Calu3 (cell line): ENCODE data around the gene TMEM266. TPM values are rescaled to one million over a fixed set of nuclear protein-coding genes. Genes with fewer than 3 reads are reported as not detected.

ENCODE experiments used
- BruUV-seq: library from RNA; stranded (reverse); fragments of 400-500 nt; replicated peaks from 2 replicates; lab custom pipeline; 2021; lab: Mats Ljungman, UMichigan
- CTCF ChIA-PET: fragments of 300-600 bp; sonication (Branson Sonifier 250); formaldehyde crosslinking; loops from one replicate; lab custom pipeline; 2022; ENCODE audit warnings: antibody characterized with exemption; lab: Charles Lee
- DNase-seq: peaks from one replicate; pipeline ENCODE4 v3.0.0; 2022
- H3K27ac Mint-ChIP-seq: one replicate; pipeline ENCODE4 v1.8.0; 2022; ENCODE audit warnings: mixed read lengths; ENCODE audit not compliant: unreplicated experiment
- H3K27me3 Mint-ChIP-seq: one replicate; pipeline ENCODE4 v1.8.0; 2022; ENCODE audit warnings: mixed read lengths; ENCODE audit not compliant: unreplicated experiment
- H3K36me3 Mint-ChIP-seq: one replicate; pipeline ENCODE4 v1.8.0; 2022; ENCODE audit warnings: mild to moderate bottlenecking, moderate library complexity, mixed read lengths; ENCODE audit not compliant: insufficient read depth, unreplicated experiment
- H3K4me1 Mint-ChIP-seq: one replicate; pipeline ENCODE4 v1.8.0; 2022; ENCODE audit warnings: mild to moderate bottlenecking, low read depth, mixed read lengths; ENCODE audit not compliant: unreplicated experiment
- H3K4me3 Mint-ChIP-seq: one replicate; pipeline ENCODE4 v1.8.0; 2022; ENCODE audit warnings: mild to moderate bottlenecking, low read depth, moderate library complexity, mixed read lengths; ENCODE audit not compliant: unreplicated experiment
- H3K9me3 Mint-ChIP-seq: one replicate; pipeline ENCODE4 v1.8.0; 2022; ENCODE audit warnings: low read depth, mixed read lengths; ENCODE audit not compliant: unreplicated experiment
- intact Hi-C: fragments of 100-400 bp; cut with micrococcal nuclease; formaldehyde crosslinking; loops from one replicate; pipeline ENCODE4 v1.10.0; 2022; ENCODE audit not compliant: unreplicated experiment
- total RNA-seq: library from RNA; stranded (reverse); gene quantifications from 2 replicates; pipeline ENCODE4 v1.2.3, GENCODE V29; 2022
- TF ChIP-seq, protein P1 (sequence below): fragments of 200-600 bp; IDR thresholded peaks from one replicate; pipeline ENCODE4 v1.8.0; 2022; ENCODE audit warnings: antibody characterized with exemption; ENCODE audit not compliant: unreplicated experiment

TMEM266 gene
- total RNA-seq, 1 experiment from 2014 or later: not detected

DNA sequence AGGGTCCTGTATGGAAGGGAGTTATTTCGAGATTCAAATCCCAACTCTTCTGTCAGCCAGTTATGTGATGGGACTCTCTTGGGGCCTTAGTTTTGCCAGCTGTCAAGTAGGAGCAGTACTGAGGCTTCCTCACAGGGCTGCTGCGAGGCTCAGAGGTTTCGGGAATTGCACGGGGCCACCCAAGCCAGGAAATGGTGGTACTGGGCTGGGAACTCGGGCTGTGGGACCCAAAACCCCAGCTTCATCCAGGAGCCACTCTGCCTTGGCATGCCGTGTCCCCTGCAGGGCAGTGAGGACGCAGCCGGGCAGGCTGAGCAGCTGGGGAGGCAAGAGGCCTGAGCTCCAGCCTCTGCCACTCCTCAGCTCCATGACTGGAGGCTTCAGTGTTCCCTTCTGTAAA, 132.9 kb downstream of the TMEM266 start:
- Mint-ChIP-seq H3K4me3 (no peak overlapping the region), H3K36me3 (peaks cover 20% of the 10 kb centered on the region), H3K27me3 (peaks cover 23% of the 10 kb centered on the region), H3K4me1 (peaks cover 36% of the 10 kb centered on the region), H3K9me3 (no peaks in the 10 kb centered on the region), H3K27ac (no peak overlapping the region)
- TF ChIP-seq, protein P1, sequence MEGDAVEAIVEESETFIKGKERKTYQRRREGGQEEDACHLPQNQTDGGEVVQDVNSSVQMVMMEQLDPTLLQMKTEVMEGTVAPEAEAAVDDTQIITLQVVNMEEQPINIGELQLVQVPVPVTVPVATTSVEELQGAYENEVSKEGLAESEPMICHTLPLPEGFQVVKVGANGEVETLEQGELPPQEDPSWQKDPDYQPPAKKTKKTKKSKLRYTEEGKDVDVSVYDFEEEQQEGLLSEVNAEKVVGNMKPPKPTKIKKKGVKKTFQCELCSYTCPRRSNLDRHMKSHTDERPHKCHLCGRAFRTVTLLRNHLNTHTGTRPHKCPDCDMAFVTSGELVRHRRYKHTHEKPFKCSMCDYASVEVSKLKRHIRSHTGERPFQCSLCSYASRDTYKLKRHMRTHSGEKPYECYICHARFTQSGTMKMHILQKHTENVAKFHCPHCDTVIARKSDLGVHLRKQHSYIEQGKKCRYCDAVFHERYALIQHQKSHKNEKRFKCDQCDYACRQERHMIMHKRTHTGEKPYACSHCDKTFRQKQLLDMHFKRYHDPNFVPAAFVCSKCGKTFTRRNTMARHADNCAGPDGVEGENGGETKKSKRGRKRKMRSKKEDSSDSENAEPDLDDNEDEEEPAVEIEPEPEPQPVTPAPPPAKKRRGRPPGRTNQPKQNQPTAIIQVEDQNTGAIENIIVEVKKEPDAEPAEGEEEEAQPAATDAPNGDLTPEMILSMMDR: no peak
- no TSS peak for BruUV-seq
- CTCF ChIA-PET: no interaction called here
- DNase-seq: no peak
- intact Hi-C loops: loop anchor here (10.0 kb wide), 1 partner anchor 652 kb away; no protein-coding TSS in a partner anchor

DNA sequence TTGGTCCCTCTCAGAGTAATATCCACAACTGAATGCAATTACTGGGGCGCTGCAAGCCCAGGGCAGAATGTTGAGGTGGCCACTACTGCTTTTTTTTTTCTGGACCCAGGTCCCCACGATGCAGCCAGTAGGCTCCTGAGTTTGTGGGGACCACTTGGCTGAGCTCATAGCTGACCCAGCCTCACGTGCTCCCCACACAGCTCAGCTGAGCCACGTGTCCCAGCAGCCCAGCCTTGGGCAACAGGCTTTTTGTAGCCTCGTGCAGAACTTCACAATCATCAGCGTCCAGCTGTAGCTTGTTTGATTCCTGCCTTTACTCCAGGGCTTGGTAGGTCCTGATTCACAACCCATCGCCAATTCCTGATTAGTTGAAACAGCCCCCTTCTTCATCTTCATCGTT, 134.1 kb downstream of the TMEM266 start:
- CTCF ChIA-PET: interaction anchor here (0.5 kb wide), 1 partner anchor 86 kb away, joined by 5 read pairs; no protein-coding TSS in a partner anchor
- Mint-ChIP-seq H3K9me3 (no peaks in the 10 kb centered on the region), H3K4me1 (peaks cover 49% of the 10 kb centered on the region), H3K4me3 (no peak overlapping the region), H3K36me3 (peaks cover 20% of the 10 kb centered on the region), H3K27ac (no peak overlapping the region), H3K27me3 (peaks cover 17% of the 10 kb centered on the region)
- no peak for DNase-seq
- intact Hi-C loops: loop anchor here (10.0 kb wide), 1 partner anchor 651 kb away; no protein-coding TSS in a partner anchor
- TF ChIP-seq, protein P1: no peak
- no TSS peak for BruUV-seq

DNA sequence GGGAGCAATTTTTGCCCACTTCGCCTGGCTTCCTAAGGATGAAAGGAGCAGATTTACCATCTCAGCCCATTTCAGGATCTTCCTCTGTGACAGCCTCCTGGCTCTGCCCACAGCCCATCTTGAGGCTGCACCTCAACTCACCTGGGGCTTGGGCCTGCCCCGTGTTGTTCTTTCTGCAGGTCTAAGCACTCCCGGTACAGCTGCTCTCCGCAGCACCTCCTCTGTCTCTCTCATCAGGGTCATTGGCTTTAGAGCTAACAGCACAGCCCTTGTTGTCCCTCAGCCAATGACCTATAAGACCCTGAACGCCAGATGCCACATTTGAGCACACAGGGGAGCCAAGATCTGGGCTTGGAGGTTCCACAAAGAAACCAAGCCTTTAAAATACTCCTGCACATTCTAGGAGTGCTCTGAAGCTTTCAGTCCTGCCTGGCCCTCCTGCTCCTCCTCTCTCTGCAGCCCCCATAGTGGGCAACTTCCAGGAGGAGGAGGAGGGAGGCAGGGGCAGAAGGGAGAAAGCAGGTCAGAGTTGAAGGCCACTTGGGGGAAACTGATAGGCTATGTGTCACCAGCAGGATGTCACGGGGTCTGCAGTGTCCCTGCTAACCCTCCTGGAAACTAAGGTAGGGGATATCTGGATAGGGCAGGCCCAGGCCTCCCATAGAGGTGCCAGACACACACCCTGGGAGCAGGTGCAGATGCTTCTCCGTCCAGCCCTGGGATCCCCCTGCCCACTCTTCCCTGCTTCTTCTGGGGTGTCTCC, 135.9 kb downstream of the TMEM266 start:
- no peak for DNase-seq
- H3K27me3 Mint-ChIP-seq: no peaks in the 10 kb centered on the region
- H3K36me3 Mint-ChIP-seq: peaks cover 15% of the 10 kb centered on the region
- H3K9me3 Mint-ChIP-seq: no peaks in the 10 kb centered on the region
- H3K4me3 Mint-ChIP-seq: no peak overlapping the region
- no TSS peak for BruUV-seq
- CTCF ChIA-PET: interaction anchor here (0.9 to 2.1 kb wide), 3 partner anchors 11 to 141 kb away, joined by 4 to 18 read pairs (median 9); partner anchors contain the start of gene ISL2
- intact Hi-C loops: loop anchor here (1.0 to 10.0 kb wide), 2 partner anchors 22 to 649 kb away; no protein-coding TSS in a partner anchor
- TF ChIP-seq, protein P1: no peak
- H3K27ac Mint-ChIP-seq: no peak overlapping the region
- peaks cover 47% of the 10 kb centered on the region for H3K4me1 Mint-ChIP-seq

DNA sequence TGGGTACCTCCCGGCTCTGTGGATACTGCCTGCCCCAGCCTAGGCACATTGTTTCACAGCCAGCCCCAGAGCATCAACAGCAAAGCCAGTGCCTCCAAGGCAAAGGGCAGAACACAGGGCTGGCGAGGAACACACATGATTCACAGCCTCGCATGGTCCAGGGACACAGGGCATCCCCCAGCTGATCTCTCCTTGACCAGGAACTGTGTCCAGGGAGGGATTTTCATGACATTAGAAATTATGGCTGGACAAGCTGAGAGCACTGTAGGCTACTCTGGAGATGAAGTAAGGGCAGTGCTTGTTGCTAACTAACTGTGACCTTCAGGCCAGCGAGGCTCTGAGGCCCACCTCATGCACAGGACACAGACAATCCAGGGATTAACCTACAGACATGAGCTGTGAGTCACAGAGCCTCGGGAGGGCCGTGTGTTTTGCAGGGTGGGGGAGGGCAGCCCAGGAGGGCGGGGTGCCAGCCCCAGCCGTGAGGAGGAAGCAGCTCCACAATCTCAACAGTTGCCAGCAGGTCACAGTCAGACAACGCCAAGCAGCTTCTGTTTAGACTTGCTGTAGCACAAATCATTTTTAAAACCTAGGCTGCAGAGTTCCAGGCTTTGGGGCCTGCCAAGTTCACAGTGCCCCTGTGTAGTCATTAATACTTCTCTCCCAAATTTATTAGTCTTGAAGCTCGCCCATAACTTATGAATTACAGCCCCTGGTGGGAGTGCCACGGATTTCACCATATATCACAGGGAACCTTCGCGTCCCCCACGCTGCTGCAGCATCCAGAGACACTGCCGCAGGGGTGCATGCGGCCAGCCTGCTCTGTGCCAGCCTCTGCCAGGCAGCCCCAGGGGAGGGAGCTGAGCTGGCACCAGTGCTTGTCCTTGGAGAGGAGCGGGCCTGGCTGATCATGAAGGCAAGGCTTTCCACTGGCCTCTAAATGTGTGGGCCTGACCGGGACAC, 136.8 kb downstream of the TMEM266 start:
- intact Hi-C loops: loop anchor here (1.0 to 10.0 kb wide), 2 partner anchors 21 to 648 kb away; no protein-coding TSS in a partner anchor
- H3K9me3 Mint-ChIP-seq: no peaks in the 10 kb centered on the region
- CTCF ChIA-PET: interaction anchor here (0.5 to 2.4 kb wide), 8 partner anchors 12 to 140 kb away, joined by 3 to 18 read pairs (median 4); partner anchors contain the start of gene ISL2
- H3K27me3 Mint-ChIP-seq: no peaks in the 10 kb centered on the region
- H3K4me3 Mint-ChIP-seq: peak overlapping the region; percentile 20
- H3K4me1 Mint-ChIP-seq: peaks cover 44% of the 10 kb centered on the region
- peaks cover 20% of the 10 kb centered on the region for H3K36me3 Mint-ChIP-seq
- no TSS peak for BruUV-seq
- TF ChIP-seq, protein P1: no peak
- no peak overlapping the region for H3K27ac Mint-ChIP-seq
- peak; percentile 72 for DNase-seq
